Stimulated activated effector memory CD8-positive, alpha-beta T cell treated with anti-CD3 and anti-CD28 coated beads, Interleukin-12 subunit alpha, Interleukin-12 subunit beta, amount 100 ng/mL, for 72 hours (primary cell): ENCODE results near the gene PARP8.
"Not testable (repeated sequence)": the region's sequence is repeated elsewhere in the genome, so short reads cannot be mapped to it uniquely, and the experiment has no call there.

Experiments used
- ATAC-seq: fragments of 150-1000 bp; cut with Tn5 transposase; 2 replicates; pipeline ENCODE4 v1.10.0; 2021
- DNase-seq, 2 donors: peaks; one replicate each; pipeline ENCODE4 v3.0.0; 2021 to 2022; ENCODE audit warnings: low spot score in 2 of 2
- H3K27ac Mint-ChIP-seq: one replicate; pipeline ENCODE4 v1.8.0; 2022; ENCODE audit warnings: mild to moderate bottlenecking, mixed read lengths
- H3K36me3 Mint-ChIP-seq: one replicate; pipeline ENCODE4 v1.8.0; 2022; ENCODE audit warnings: mild to moderate bottlenecking, mixed read lengths
- H3K4me1 Mint-ChIP-seq: one replicate; pipeline ENCODE4 v1.8.0; 2022; ENCODE audit warnings: mixed read lengths
- H3K4me3 Mint-ChIP-seq: one replicate; pipeline ENCODE4 v1.8.0; 2022; ENCODE audit warnings: mild to moderate bottlenecking, mixed read lengths
- H3K9me3 Mint-ChIP-seq: one replicate; pipeline ENCODE4 v1.8.0; 2022; ENCODE audit warnings: mixed read lengths

PARP8 gene

GRCh38 chr5:50667023-50667652 is 701 bp downstream of the PARP8 start:
- ATAC-seq (peak; percentile 68), DNase-seq (no peak)
- H3K4me3 Mint-ChIP-seq: peak overlapping the region; percentile 94
- H3K9me3 Mint-ChIP-seq: no peaks in the 10 kb centered on the region
- peaks cover 32% of the 10 kb centered on the region for H3K4me1 Mint-ChIP-seq
- peak overlapping the region; percentile 100 for H3K27ac Mint-ChIP-seq
- H3K36me3 Mint-ChIP-seq: peaks cover 46% of the 10 kb centered on the region

GRCh38 chr5:50667653-50668595 is 1.5 kb downstream of the PARP8 start:
- Mint-ChIP-seq H3K4me1 (peaks cover 40% of the 10 kb centered on the region), H3K36me3 (peaks cover 47% of the 10 kb centered on the region), H3K9me3 (no peaks in the 10 kb centered on the region), H3K27ac (peak overlapping the region; percentile 100), H3K4me3 (peak overlapping the region; percentile 94)
- ATAC-seq (peak; percentile 83), DNase-seq (peak; percentile 79 to 95)

- Mint-ChIP-seq H3K27ac (peak overlapping the region; percentile 100), H3K36me3 (peaks cover 47% of the 10 kb centered on the region), H3K4me3 (peak overlapping the region; percentile 94), H3K4me1 (peaks cover 40% of the 10 kb centered on the region)
- H3K9me3 Mint-ChIP-seq, ATAC-seq, DNase-seq: not testable (repeated sequence)
Observed at GRCh38 chr5:50668636-50669035, 2.2 kb downstream of the PARP8 start.

GRCh38 chr5:50672663-50673062 is 6.2 kb downstream of the PARP8 start:
- Mint-ChIP-seq H3K27ac (peak overlapping the region; percentile 85), H3K4me1 (peaks cover 54% of the 10 kb centered on the region), H3K36me3 (peaks cover 36% of the 10 kb centered on the region), H3K9me3 (no peaks in the 10 kb centered on the region), H3K4me3 (peak overlapping the region; percentile 42)
- DNase-seq (no peak), ATAC-seq (no peak)

- Mint-ChIP-seq H3K36me3 (peaks cover 28% of the 10 kb centered on the region), H3K4me3 (peak overlapping the region; percentile 49), H3K27ac (peak overlapping the region; percentile 85), H3K4me1 (peaks cover 57% of the 10 kb centered on the region)
- not testable (repeated sequence) for DNase-seq, H3K9me3 Mint-ChIP-seq, ATAC-seq
Observed at GRCh38 chr5:50673444-50673843, 7.0 kb downstream of the PARP8 start.

GRCh38 chr5:50675385-50675784 is 8.9 kb downstream of the PARP8 start:
- H3K4me3 Mint-ChIP-seq: no peak overlapping the region
- DNase-seq: no peak
- no peaks in the 10 kb centered on the region for H3K9me3 Mint-ChIP-seq
- H3K4me1 Mint-ChIP-seq: peaks cover 76% of the 10 kb centered on the region
- H3K27ac Mint-ChIP-seq: peak overlapping the region; percentile 85
- H3K36me3 Mint-ChIP-seq: peaks cover 28% of the 10 kb centered on the region
- ATAC-seq: no peak

- peak overlapping the region; percentile 85 for H3K27ac Mint-ChIP-seq
- H3K4me3 Mint-ChIP-seq: peak overlapping the region; percentile 61
- peaks cover 56% of the 10 kb centered on the region for H3K4me1 Mint-ChIP-seq
- not testable (repeated sequence) for DNase-seq, ATAC-seq, H3K9me3 Mint-ChIP-seq, H3K36me3 Mint-ChIP-seq
Observed at GRCh38 chr5:50679554-50679953, 13.1 kb downstream of the PARP8 start.

- Mint-ChIP-seq H3K9me3 (peaks cover 3% of the 10 kb centered on the region), H3K27ac (peak overlapping the region; percentile 54)
- ATAC-seq: no peak
Observed at GRCh38 chr5:50684721-50685120, 18.3 kb downstream of the PARP8 start.

GRCh38 chr5:50687548-50687947 is 21.1 kb downstream of the PARP8 start:
- H3K27ac Mint-ChIP-seq: peak overlapping the region; percentile 26

More at GRCh38 chr5:50684721-50685120, 18.3 kb downstream of the PARP8 start:
- DNase-seq: no peak
- Mint-ChIP-seq H3K36me3 (peaks cover 10% of the 10 kb centered on the region), H3K4me3 (peak overlapping the region; percentile 18), H3K4me1 (peaks cover 56% of the 10 kb centered on the region)

GRCh38 chr5:50691399-50692016 is 25.1 kb downstream of the PARP8 start:
- ATAC-seq: peak; percentile 76
- H3K27ac Mint-ChIP-seq: no peak overlapping the region
- no peaks in the 10 kb centered on the region for H3K9me3 Mint-ChIP-seq
- H3K36me3 Mint-ChIP-seq: peaks cover 3% of the 10 kb centered on the region
- DNase-seq: no peak
- H3K4me3 Mint-ChIP-seq: no peak overlapping the region
- peaks cover 35% of the 10 kb centered on the region for H3K4me1 Mint-ChIP-seq

More at GRCh38 chr5:50687548-50687947, 21.1 kb downstream of the PARP8 start:
- Mint-ChIP-seq H3K36me3 (peaks cover 10% of the 10 kb centered on the region), H3K4me1 (peaks cover 44% of the 10 kb centered on the region), H3K9me3 (peaks cover 3% of the 10 kb centered on the region), H3K4me3 (no peak overlapping the region)
- ATAC-seq (peak; percentile 66), DNase-seq (no peak)

- Mint-ChIP-seq H3K27ac (peak overlapping the region; percentile 67), H3K9me3 (no peaks in the 10 kb centered on the region), H3K4me1 (peaks cover 39% of the 10 kb centered on the region), H3K4me3 (no peak overlapping the region), H3K36me3 (peaks cover 6% of the 10 kb centered on the region)
- ATAC-seq (peak; percentile 82), DNase-seq (no peak)
Observed at GRCh38 chr5:50694027-50694590, 27.7 kb downstream of the PARP8 start.

- H3K4me1 Mint-ChIP-seq: peaks cover 44% of the 10 kb centered on the region
- not testable (repeated sequence) for H3K36me3 Mint-ChIP-seq, ATAC-seq
Observed at GRCh38 chr5:50694626-50695025, 28.2 kb downstream of the PARP8 start.

GRCh38 chr5:50697739-50698138 is 31.3 kb downstream of the PARP8 start:
- Mint-ChIP-seq H3K27ac (peak overlapping the region; percentile 93), H3K4me1 (peaks cover 57% of the 10 kb centered on the region), H3K4me3 (no peak overlapping the region), H3K9me3 (no peaks in the 10 kb centered on the region), H3K36me3 (peaks cover 6% of the 10 kb centered on the region)
- DNase-seq (no peak), ATAC-seq (no peak)

More at GRCh38 chr5:50694626-50695025, 28.2 kb downstream of the PARP8 start:
- H3K27ac Mint-ChIP-seq: peak overlapping the region; percentile 67
- DNase-seq, H3K4me3 Mint-ChIP-seq, H3K9me3 Mint-ChIP-seq: not testable (repeated sequence)

- H3K9me3 Mint-ChIP-seq: no peaks in the 10 kb centered on the region
- ATAC-seq (peak; percentile 99), DNase-seq (no peak)
- peaks cover 6% of the 10 kb centered on the region for H3K36me3 Mint-ChIP-seq
- peaks cover 66% of the 10 kb centered on the region for H3K4me1 Mint-ChIP-seq
- peak overlapping the region; percentile 93 for H3K27ac Mint-ChIP-seq
- peak overlapping the region; percentile 8 for H3K4me3 Mint-ChIP-seq
Observed at GRCh38 chr5:50699737-50700136, 33.3 kb downstream of the PARP8 start.

GRCh38 chr5:50700706-50701105 is 34.3 kb downstream of the PARP8 start:
- ATAC-seq (no peak), DNase-seq (no peak)
- Mint-ChIP-seq H3K4me1 (peaks cover 64% of the 10 kb centered on the region), H3K27ac (peak overlapping the region; percentile 93), H3K9me3 (peaks cover 2% of the 10 kb centered on the region), H3K36me3 (peaks cover 6% of the 10 kb centered on the region), H3K4me3 (no peak overlapping the region)
